A549 treated with CpdA at 1 μM for 4 hours (cell line): Measurements from ENCODE around the gene KLRC2. TPM values are rescaled to one million over a fixed set of nuclear protein-coding genes. Genes with fewer than 3 reads are reported as not detected.

ENCODE experiments used
- total RNA-seq: library from RNA; stranded (reverse); fragments of 200-300 nt; extraction: Qiagen RNA extraction; gene quantifications from 5 replicates; pipeline ENCODE4 v1.2.3, GENCODE V29; 2022; ENCODE audit warnings: low read depth

KLRC2 gene
- 1.0 to 2.2 TPM (median 1.4 TPM) in 5 replicates for total RNA-seq

DNA sequence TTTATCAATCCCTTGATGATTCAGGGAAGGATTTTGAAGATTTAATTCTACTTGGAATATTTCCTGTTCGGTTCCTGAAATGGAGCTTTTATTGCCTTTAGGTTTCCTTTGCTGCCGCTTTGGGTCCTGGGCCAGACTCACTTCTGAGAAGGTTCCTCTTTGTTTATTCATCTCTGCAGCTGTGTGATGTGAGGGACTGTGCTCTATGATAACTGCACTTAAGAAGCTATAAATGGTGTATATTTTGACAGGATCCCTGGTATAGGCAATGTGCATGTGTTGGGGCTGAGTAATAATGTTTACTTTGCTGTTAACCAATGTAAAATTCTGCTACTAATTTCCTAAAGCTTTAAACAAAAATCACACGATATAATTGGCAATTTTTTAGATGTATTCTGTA lies at the start of gene KLRC2:
KLRC2 (minus strand) TSS at position 195 of the 400 bp plus-strand sequence; CDS start at position 171, 24 bp downstream.

DNA sequence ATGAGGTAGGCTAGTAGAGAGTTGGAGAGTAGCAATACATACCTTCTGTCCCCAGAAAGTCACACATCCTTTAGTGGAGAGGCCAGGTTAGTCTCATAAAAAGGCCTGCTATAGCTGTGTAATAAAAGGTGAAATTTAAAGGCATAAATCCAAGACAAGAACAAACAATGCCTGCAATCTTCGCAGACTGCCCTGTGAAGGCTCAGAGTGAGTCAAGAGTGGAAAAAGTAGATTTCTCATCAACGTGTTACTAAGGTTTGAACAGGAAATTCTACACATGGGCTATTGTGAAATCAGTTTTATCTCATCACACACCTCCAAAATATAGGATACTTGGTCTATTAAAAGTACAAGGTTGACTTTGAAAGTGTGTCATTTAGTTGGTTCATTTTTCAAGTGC lies 17.3 kb upstream of the KLRC2 start, which contains the start of gene KLRC1:
KLRC1 (minus strand) TSS at position 222 of the 400 bp plus-strand sequence. CDS start 2,221 bp downstream, outside the sequence.

DNA sequence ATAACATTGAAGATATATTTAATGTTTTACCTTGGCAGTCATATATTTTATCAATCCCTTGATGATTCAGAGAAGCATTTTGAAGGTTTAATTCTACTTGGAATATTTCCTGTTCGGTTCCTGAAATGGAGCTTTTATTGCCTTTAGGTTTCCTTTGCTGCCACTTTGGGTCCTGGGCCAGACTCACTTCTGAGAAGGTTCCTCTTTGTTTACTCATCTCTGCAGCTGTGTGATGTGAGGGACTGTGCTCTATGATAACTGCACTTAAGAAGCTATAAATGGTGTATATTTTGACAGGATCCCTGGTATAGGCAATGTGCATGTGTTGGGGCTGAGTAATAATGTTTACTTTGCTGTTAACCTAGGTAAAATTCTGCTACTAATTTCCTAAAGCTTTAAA lies 15.5 kb downstream of the KLRC2 start, which contains the start of gene KLRC3:
KLRC3 (minus strand) TSS at position 262 of the 400 bp plus-strand sequence; CDS start at position 217, 45 bp downstream.

GRCh38 chr12:10409392-10409791 lies 26.4 kb downstream of the KLRC2 start, which contains the start of gene KLRC4:
Gene KLRC4 (minus strand): TSS chr12:10409757. CDS start chr12:10409575, 182 bp downstream.

DNA sequence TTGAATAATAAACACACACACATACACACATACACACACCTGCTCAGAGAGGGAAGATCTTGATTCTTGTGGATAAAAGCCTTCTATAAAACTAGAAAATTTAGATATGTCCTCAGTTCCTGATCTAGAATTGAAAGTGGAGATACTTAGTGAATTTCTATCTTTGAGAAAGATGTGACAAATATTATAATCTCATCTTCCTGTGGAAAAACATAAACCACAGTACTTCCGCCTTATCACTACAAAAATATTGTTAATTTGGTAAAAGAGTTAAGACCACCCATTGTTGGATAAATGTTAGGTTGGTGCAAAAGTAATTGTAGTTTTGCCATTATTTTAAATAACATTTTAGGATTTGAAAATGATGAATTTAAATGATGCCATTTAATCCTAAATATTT lies 45.9 kb downstream of the KLRC2 start, which contains the start of gene KLRK1:
KLRK1 (minus strand) TSS at position 138 of the 400 bp plus-strand sequence. CDS start 1,231 bp downstream, outside the sequence.

Other genes starting within 250 kb of the KLRC2 start
- gene GABARAPL1, start 223.1 kb downstream of the KLRC2 start, total RNA-seq = 33.3 to 46.8 TPM (median 43.1 TPM) in 5 replicates
- gene KLRD1, start 128.1 kb downstream of the KLRC2 start, total RNA-seq = not detected in 5 replicates
- gene KLRK1, start 46.0 kb downstream of the KLRC2 start, total RNA-seq = not detected in 5 replicates
- not detected in 5 replicates for gene KLRC4, start 26.3 kb downstream of the KLRC2 start, total RNA-seq
- 0.29 to 0.32 TPM in 2 of 5 replicates, not detected in the others for gene KLRC3, start 15.4 kb downstream of the KLRC2 start, total RNA-seq
- gene KLRC1, start 17.4 kb upstream of the KLRC2 start, total RNA-seq = 0.06 TPM in 1 of 5 replicates, not detected in the others
- 0.45 to 1.2 TPM (median 0.67 TPM) in 5 replicates for gene EIF2S3B, start 69.9 kb upstream of the KLRC2 start, total RNA-seq
- gene MAGOHB, start 177.6 kb upstream of the KLRC2 start, total RNA-seq = 46.2 to 69.7 TPM (median 56.1 TPM) in 5 replicates
- gene STYK1, start 238.0 kb upstream of the KLRC2 start, total RNA-seq = 0.12 to 0.76 TPM (median 0.23 TPM) in 5 replicates